ENCODE results near the gene MYB. TPM values are rescaled to one million over a fixed set of nuclear protein-coding genes. Genes with fewer than 3 reads are reported as not detected.
A peak's percentile ranks its signal among the peaks of the same experiment; 100 is the strongest.

MYB gene
- total RNA-seq, 2 donors from 2014 or later = 4.3 to 7.2 TPM

- Histone ChIP-seq H3K27ac (no peak overlapping the region), H3K9me3 (no peaks in the 10 kb centered on the region), H3K36me3 (no peaks in the 10 kb centered on the region), H3K4me3 (no peak overlapping the region), H3K27me3 (replicated peaks; ENCODE audit: insufficient read depth) (no peaks in the 10 kb centered on the region), H3K4me1 (replicated peaks) (no peaks in the 10 kb centered on the region)
- intact Hi-C loops (cut with DNase I) = no loop called here
- 86% methylated on average over 15 of the region's 15 CpGs for WGBS
- TF ChIP-seq CTCF (IDR thresholded peaks at IDR 0.05) = no peak
- no peak for TF ChIP-seq POLR2AphosphoS5 (IDR thresholded peaks at IDR 0.05)
- TF ChIP-seq POLR2A (IDR thresholded peaks at IDR 0.05) = no peak
- DNase-seq (ENCODE audit: low spot score) = no peak
These were observed 81.0 kb downstream of the MYB start for GRCh38 chr6:135261872-135262725.

GRCh38 chr6:135265278-135265677 lies 84.2 kb downstream of the MYB start:
- TF ChIP-seq CTCF (IDR thresholded peaks at IDR 0.05) = no peak
- no peak for TF ChIP-seq POLR2A (IDR thresholded peaks at IDR 0.05)
- no peak for TF ChIP-seq POLR2AphosphoS5 (IDR thresholded peaks at IDR 0.05)
- WGBS = 97% methylated on average over 3 of the region's 3 CpGs

GRCh38 chr6:135266675-135267074 lies 85.6 kb downstream of the MYB start:
- H3K9me3 ChIP-seq = no peaks in the 10 kb centered on the region
- no peak for TF ChIP-seq POLR2AphosphoS5 (IDR thresholded peaks at IDR 0.05)
- TF ChIP-seq POLR2A (IDR thresholded peaks at IDR 0.05) = no peak
- TF ChIP-seq CTCF (IDR thresholded peaks at IDR 0.05) = no peak
- no peak for DNase-seq (ENCODE audit: low spot score)
- intact Hi-C loops (cut with DNase I) = no loop called here
- H3K4me1 ChIP-seq (replicated peaks) = peaks cover 15% of the 10 kb centered on the region
- 60% methylated on average over 8 of the region's 8 CpGs for WGBS
- no peak overlapping the region for H3K4me3 ChIP-seq
- H3K27ac ChIP-seq = no peak overlapping the region
- no peaks in the 10 kb centered on the region for H3K36me3 ChIP-seq
- no peaks in the 10 kb centered on the region for H3K27me3 ChIP-seq (replicated peaks; ENCODE audit: insufficient read depth)

More at GRCh38 chr6:135265278-135265677, 84.2 kb downstream of the MYB start:
- Histone ChIP-seq H3K27me3 (replicated peaks; ENCODE audit: insufficient read depth) (no peaks in the 10 kb centered on the region), H3K27ac (no peak overlapping the region), H3K9me3 (no peaks in the 10 kb centered on the region), H3K36me3 (no peaks in the 10 kb centered on the region), H3K4me3 (no peak overlapping the region), H3K4me1 (replicated peaks) (peaks cover 10% of the 10 kb centered on the region)
- DNase-seq (ENCODE audit: low spot score) = no peak
- intact Hi-C loops (cut with DNase I) = no loop called here

GRCh38 chr6:135267085-135267484 lies 86.0 kb downstream of the MYB start:
- TF ChIP-seq POLR2A (IDR thresholded peaks at IDR 0.05) (no peak), CTCF (IDR thresholded peaks at IDR 0.05) (no peak), POLR2AphosphoS5 (IDR thresholded peaks at IDR 0.05) (peak; percentile 36)
- intact Hi-C loops (cut with DNase I) = no loop called here
- Histone ChIP-seq H3K36me3 (no peaks in the 10 kb centered on the region), H3K4me3 (no peak overlapping the region), H3K27ac (no peak overlapping the region), H3K4me1 (replicated peaks) (peaks cover 15% of the 10 kb centered on the region), H3K27me3 (replicated peaks; ENCODE audit: insufficient read depth) (no peaks in the 10 kb centered on the region), H3K9me3 (no peaks in the 10 kb centered on the region)
- 31% methylated on average over 2 of the region's 2 CpGs for WGBS
- DNase-seq (ENCODE audit: low spot score) = peak; percentile 25

- no peaks in the 10 kb centered on the region for H3K27me3 ChIP-seq (replicated peaks; ENCODE audit: insufficient read depth)
- no peak for DNase-seq (ENCODE audit: low spot score)
- no peaks in the 10 kb centered on the region for H3K36me3 ChIP-seq
- 91% methylated on average over 3 of the region's 3 CpGs for WGBS
- no peaks in the 10 kb centered on the region for H3K9me3 ChIP-seq
- H3K27ac ChIP-seq = no peak overlapping the region
- TF ChIP-seq POLR2A (IDR thresholded peaks at IDR 0.05) = no peak
- no peak for TF ChIP-seq CTCF (IDR thresholded peaks at IDR 0.05)
- no peak for TF ChIP-seq POLR2AphosphoS5 (IDR thresholded peaks at IDR 0.05)
- H3K4me1 ChIP-seq (replicated peaks) = peaks cover 15% of the 10 kb centered on the region
- no peak overlapping the region for H3K4me3 ChIP-seq
- intact Hi-C loops (cut with DNase I) = no loop called here
These were observed 87.2 kb downstream of the MYB start for GRCh38 chr6:135268263-135268662.

Data from prostate gland (tissue), 2 donors.